ENCODE data around the gene NHERF1. TPM values are rescaled to one million over a fixed set of nuclear protein-coding genes. Genes with fewer than 3 reads are reported as not detected.

The NHERF1 gene
- polyA plus RNA-seq, 1 of the 3 experiments (the other 2 are of a cell fraction) = 40.1 TPM

DNA sequence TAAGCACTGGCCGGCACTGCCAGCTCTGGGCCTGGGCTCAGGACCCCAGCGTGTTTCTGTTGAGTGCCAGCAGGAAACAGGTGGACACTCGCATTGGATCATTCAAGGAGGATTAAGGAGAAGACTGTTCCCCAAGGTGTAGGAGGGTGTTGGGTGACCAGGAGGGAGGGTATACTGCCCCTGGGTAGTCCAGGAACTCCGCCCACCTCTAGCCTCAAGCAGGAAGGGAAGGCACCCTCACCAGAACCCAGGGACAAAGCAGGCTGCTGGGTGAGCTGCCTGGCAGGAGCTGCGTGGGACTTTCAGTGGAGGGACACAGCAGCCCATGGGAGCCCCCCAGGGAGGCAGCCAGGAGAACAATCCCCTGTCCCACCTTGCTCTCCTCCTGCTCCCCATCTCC, 19.1 kb upstream of the NHERF1 start:
- Histone ChIP-seq H3K4me2 (no peak overlapping the region), H3K9me2 (no peaks in the 10 kb centered on the region), H3K4me1 (ENCODE audit: control insufficient read depth in 1 of 2, insufficient read depth in 2 of 2, low read depth in 1 of 2, low read length in 1 of 2) (no peaks in the 10 kb centered on the region), H3K9ac (no peak overlapping the region), H4K20me1 (ENCODE audit: insufficient read depth) (no peaks in the 10 kb centered on the region), H3F3A (replicated peaks; ENCODE audit: insufficient read depth) (peaks cover 11% of the 10 kb centered on the region), H2AFZ (ENCODE audit: low read depth) (no peak overlapping the region), H3K36me3 (replicated peaks in 1 of 2; ENCODE audit: control insufficient read depth in 1 of 2, insufficient read depth in 2 of 2, low read length in 1 of 2) (no peaks in the 10 kb centered on the region), H3K9me3 (no peaks in the 10 kb centered on the region), H3K27me3 (ENCODE audit: insufficient read depth) (peaks cover 4% of the 10 kb centered on the region; the same call in 1 of the 2 replicates), H3K79me2 (ENCODE audit: insufficient read depth) (no peaks in the 10 kb centered on the region), H3K27ac (ENCODE audit: low read depth in 2 of 2, low read length in 1 of 2) (no peak overlapping the region), H3K4me3 (ENCODE audit: low read depth in 2 of 2, low read length in 1 of 2) (no peak overlapping the region)
- ChIA-PET CTCF (interaction anchor here (0.7 to 2.4 kb wide), 3 partner anchors 62 to 163 kb away, joined by 3 to 10 read pairs (median 3); no protein-coding TSS in a partner anchor), POLR2A (no interaction called here)
- no peak for TF ChIP-seq FOXJ3 (CRISPR knock-in tag; IDR thresholded peaks at IDR 0.05)
- no peak for TF ChIP-seq GATA2 (CRISPR knock-in tag; IDR thresholded peaks at IDR 0.05)
- TF ChIP-seq, protein P1, sequence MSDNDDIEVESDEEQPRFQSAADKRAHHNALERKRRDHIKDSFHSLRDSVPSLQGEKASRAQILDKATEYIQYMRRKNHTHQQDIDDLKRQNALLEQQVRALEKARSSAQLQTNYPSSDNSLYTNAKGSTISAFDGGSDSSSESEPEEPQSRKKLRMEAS (IDR thresholded peaks at IDR 0.05; ENCODE audit: low read depth) = no peak
- TF ChIP-seq IRF3 (IDR thresholded peaks at IDR 0.05; ENCODE audit: low read depth, low read length) = no peak
- no peak for TF ChIP-seq MEF2A (IDR thresholded peaks at IDR 0.05; ENCODE audit: borderline replicate concordance, low read depth)
- TF ChIP-seq, protein P2, sequence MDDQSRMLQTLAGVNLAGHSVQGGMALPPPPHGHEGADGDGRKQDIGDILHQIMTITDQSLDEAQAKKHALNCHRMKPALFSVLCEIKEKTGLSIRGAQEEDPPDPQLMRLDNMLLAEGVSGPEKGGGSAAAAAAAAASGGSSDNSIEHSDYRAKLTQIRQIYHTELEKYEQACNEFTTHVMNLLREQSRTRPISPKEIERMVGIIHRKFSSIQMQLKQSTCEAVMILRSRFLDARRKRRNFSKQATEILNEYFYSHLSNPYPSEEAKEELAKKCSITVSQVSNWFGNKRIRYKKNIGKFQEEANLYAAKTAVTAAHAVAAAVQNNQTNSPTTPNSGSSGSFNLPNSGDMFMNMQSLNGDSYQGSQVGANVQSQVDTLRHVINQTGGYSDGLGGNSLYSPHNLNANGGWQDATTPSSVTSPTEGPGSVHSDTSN (IDR thresholded peaks at IDR 0.05) = no peak
- TF ChIP-seq POLR2AphosphoS5 (IDR thresholded peaks at IDR 0.05; ENCODE audit: low read depth, low read length) = no peak
- no peak for TF ChIP-seq MXI1 (IDR thresholded peaks at IDR 0.05; ENCODE audit: low read depth, low read length)
- 66% methylated on average over 5 of the region's 5 CpGs for WGBS (ENCODE audit: low lambda C conversion rate)
- no peak for DNase-seq

DNA sequence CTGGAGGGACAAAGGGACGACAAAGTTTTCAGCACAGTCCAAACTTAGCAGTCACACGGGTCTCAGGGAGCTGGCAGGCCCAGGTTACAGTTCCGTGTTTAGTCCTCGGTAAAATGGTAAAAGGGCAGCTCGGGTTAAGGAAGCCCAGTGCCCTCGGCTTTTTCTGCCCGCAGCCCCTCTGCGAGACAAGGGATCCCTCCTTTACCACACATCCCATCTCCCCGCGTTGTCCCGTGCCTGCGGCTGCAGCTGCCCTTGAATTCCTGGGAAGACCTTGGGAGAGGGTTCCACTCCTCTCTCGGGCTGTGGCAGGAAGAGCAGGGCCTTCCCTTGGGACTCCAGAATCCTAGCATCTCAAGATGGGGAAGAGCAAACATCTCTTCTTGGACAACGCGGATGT, 18.6 kb upstream of the NHERF1 start:
- 65% methylated on average over 15 of the region's 15 CpGs for WGBS (ENCODE audit: low lambda C conversion rate)
- Histone ChIP-seq H2AFZ (ENCODE audit: low read depth) (no peak overlapping the region), H3F3A (replicated peaks; ENCODE audit: insufficient read depth) (peaks cover 11% of the 10 kb centered on the region), H3K4me3 (ENCODE audit: low read depth in 2 of 2, low read length in 1 of 2) (no peak overlapping the region), H3K79me2 (ENCODE audit: insufficient read depth) (no peaks in the 10 kb centered on the region), H4K20me1 (ENCODE audit: insufficient read depth) (no peaks in the 10 kb centered on the region), H3K9me2 (no peaks in the 10 kb centered on the region), H3K27ac (ENCODE audit: low read depth in 2 of 2, low read length in 1 of 2) (no peak overlapping the region), H3K27me3 (ENCODE audit: insufficient read depth) (peaks cover 9% of the 10 kb centered on the region), H3K4me2 (no peak overlapping the region), H3K9me3 (no peaks in the 10 kb centered on the region), H3K36me3 (replicated peaks in 1 of 2; ENCODE audit: control insufficient read depth in 1 of 2, insufficient read depth in 2 of 2, low read length in 1 of 2) (no peaks in the 10 kb centered on the region), H3K4me1 (ENCODE audit: control insufficient read depth in 1 of 2, insufficient read depth in 2 of 2, low read depth in 1 of 2, low read length in 1 of 2) (no peaks in the 10 kb centered on the region), H3K9ac (no peak overlapping the region)
- CTCF ChIA-PET = interaction anchor here (0.7 to 2.4 kb wide), 3 partner anchors 62 to 164 kb away, joined by 3 to 10 read pairs (median 3); no protein-coding TSS in a partner anchor
- DNase-seq = no peak
- TF ChIP-seq TCF12 (IDR thresholded peaks at IDR 0.05) (no peak), EZH2phosphoT487 (IDR thresholded peaks at IDR 0.05; ENCODE audit: borderline replicate concordance, low read depth) (no peak), GABPA (IDR thresholded peaks at IDR 0.05; ENCODE audit: low read depth) (no peak), IRF3 (IDR thresholded peaks at IDR 0.05; ENCODE audit: low read depth, low read length) (no peak), RCOR1 (IDR thresholded peaks at IDR 0.05; ENCODE audit: low read length) (no peak), NFIC (IDR thresholded peaks at IDR 0.05; ENCODE audit: borderline replicate concordance) (no peak), RAD21 (IDR thresholded peaks at IDR 0.05; ENCODE audit: low read length) (no peak), ELF1 (IDR thresholded peaks at IDR 0.05) (no peak)
- TF ChIP-seq, protein P3, sequence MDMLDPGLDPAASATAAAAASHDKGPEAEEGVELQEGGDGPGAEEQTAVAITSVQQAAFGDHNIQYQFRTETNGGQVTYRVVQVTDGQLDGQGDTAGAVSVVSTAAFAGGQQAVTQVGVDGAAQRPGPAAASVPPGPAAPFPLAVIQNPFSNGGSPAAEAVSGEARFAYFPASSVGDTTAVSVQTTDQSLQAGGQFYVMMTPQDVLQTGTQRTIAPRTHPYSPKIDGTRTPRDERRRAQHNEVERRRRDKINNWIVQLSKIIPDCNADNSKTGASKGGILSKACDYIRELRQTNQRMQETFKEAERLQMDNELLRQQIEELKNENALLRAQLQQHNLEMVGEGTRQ (IDR thresholded peaks at IDR 0.05; ENCODE audit: borderline replicate concordance, low read depth, low read length) = no peak
- TF ChIP-seq, protein P4, sequence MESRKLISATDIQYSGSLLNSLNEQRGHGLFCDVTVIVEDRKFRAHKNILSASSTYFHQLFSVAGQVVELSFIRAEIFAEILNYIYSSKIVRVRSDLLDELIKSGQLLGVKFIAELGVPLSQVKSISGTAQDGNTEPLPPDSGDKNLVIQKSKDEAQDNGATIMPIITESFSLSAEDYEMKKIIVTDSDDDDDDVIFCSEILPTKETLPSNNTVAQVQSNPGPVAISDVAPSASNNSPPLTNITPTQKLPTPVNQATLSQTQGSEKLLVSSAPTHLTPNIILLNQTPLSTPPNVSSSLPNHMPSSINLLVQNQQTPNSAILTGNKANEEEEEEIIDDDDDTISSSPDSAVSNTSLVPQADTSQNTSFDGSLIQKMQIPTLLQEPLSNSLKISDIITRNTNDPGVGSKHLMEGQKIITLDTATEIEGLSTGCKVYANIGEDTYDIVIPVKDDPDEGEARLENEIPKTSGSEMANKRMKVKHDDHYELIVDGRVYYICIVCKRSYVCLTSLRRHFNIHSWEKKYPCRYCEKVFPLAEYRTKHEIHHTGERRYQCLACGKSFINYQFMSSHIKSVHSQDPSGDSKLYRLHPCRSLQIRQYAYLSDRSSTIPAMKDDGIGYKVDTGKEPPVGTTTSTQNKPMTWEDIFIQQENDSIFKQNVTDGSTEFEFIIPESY (IDR thresholded peaks at IDR 0.05; ENCODE audit: borderline replicate concordance, low read depth) = no peak
- POLR2A ChIA-PET = no interaction called here

Measured in SK-N-SH (cell line).